Brain microvascular endothelial cell (primary cell): Measurements from ENCODE around the gene GINS3.
A peak's percentile ranks its signal among the peaks of the same experiment; 100 is the strongest.

Experiments used
- DNase-seq: peaks from one replicate; pipeline ENCODE4 v3.0.0-alpha.2; 2020
- H3K27ac ChIP-seq: fragments of 250-450 bp; sonication (Bioruptor Pico); 2 replicates; pipeline ENCODE4 v1.5.1; 2020; ENCODE audit warnings: mild to moderate bottlenecking, moderate library complexity
- H3K27me3 ChIP-seq: fragments of 250-450 bp; sonication (Bioruptor Pico); replicated peaks from 2 replicates; pipeline ENCODE4 v1.5.1; 2020; ENCODE audit warnings: mild to moderate bottlenecking
- H3K36me3 ChIP-seq: fragments of 250-450 bp; sonication (Bioruptor Pico); replicated peaks from 2 replicates; pipeline ENCODE4 v1.5.1; 2020; ENCODE audit warnings: mild to moderate bottlenecking
- H3K4me3 ChIP-seq: 2 replicates; pipeline ENCODE4 v1.5.1; 2011; ENCODE audit warnings: low read depth, mild to moderate bottlenecking, control low read depth, low read length, moderate library complexity
- CTCF ChIP-seq: IDR thresholded peaks from 2 replicates; pipeline ENCODE4 v1.5.1; 2011; ENCODE audit warnings: low read depth, mild to moderate bottlenecking, moderate library complexity, low read length, control low read depth, inconsistent platforms; ENCODE audit errors: missing control alignments
- in situ Hi-C: cut with HindIII; loops from 2 replicates; pipeline ENCODE4 v1.10.0; 2017; ENCODE audit warnings: low sequenced_read_pairs, low pct_ligation_motif_present

Gene GINS3

GRCh38 chr16:58392215-58393137 lies at the start of gene GINS3:
Gene GINS3, plus strand, starts transcription at chr16:58392471. Its CDS starts 131 bp downstream, at chr16:58392602.
- Histone ChIP-seq H3K27me3 (no peaks in the 10 kb centered on the region), H3K27ac (peak within 1 kb of the TSS; percentile 21), H3K36me3 (no peaks in the 10 kb centered on the region), H3K4me3 (peak within 1 kb of the TSS; percentile 98)
- peak; percentile 94 for DNase-seq
- TF ChIP-seq CTCF: no peak
- in situ Hi-C loops: no loop called here

- Histone ChIP-seq H3K27me3 (peaks cover 2% of the 10 kb centered on the region), H3K36me3 (no peaks in the 10 kb centered on the region), H3K27ac (no peak overlapping the region), H3K4me3 (no peak overlapping the region)
- in situ Hi-C loops: no loop called here
- no peak for DNase-seq
- no peak for TF ChIP-seq CTCF
These were observed 48.7 kb upstream of the GINS3 start for GRCh38 chr16:58343562-58343961.

GRCh38 chr16:58345574-58346354 lies 46.5 kb upstream of the GINS3 start:
- no peak overlapping the region for H3K4me3 ChIP-seq
- H3K27me3 ChIP-seq: peaks cover 2% of the 10 kb centered on the region
- no peak for DNase-seq
- H3K27ac ChIP-seq: no peak overlapping the region
- TF ChIP-seq CTCF: no peak
- no peaks in the 10 kb centered on the region for H3K36me3 ChIP-seq
- in situ Hi-C loops: no loop called here

- in situ Hi-C loops: no loop called here
- H3K36me3 ChIP-seq: no peaks in the 10 kb centered on the region
- no peak overlapping the region for H3K4me3 ChIP-seq
- H3K27me3 ChIP-seq: peaks cover 2% of the 10 kb centered on the region
- DNase-seq: no peak
- H3K27ac ChIP-seq: no peak overlapping the region
- TF ChIP-seq CTCF: no peak
These were observed 45.4 kb upstream of the GINS3 start for GRCh38 chr16:58346831-58347371.

- TF ChIP-seq CTCF: no peak
- peaks cover 2% of the 10 kb centered on the region for H3K27me3 ChIP-seq
- in situ Hi-C loops: no loop called here
- no peak overlapping the region for H3K27ac ChIP-seq
- no peaks in the 10 kb centered on the region for H3K36me3 ChIP-seq
- H3K4me3 ChIP-seq: no peak overlapping the region
- DNase-seq: no peak
These were observed 43.3 kb upstream of the GINS3 start for GRCh38 chr16:58348986-58349385.
